Left lung (tissue), 10 donors: ENCODE data around the gene PAXX. TPM values are rescaled to one million over a fixed set of nuclear protein-coding genes. Genes with fewer than 3 reads are reported as not detected.

Experiments used
- ATAC-seq: fragments of 200-7000 bp; cut with Tn5 transposase; one replicate; pipeline ENCODE4 v1.9.1; 2020; ENCODE audit warnings: moderate library complexity
- DNase-seq, 4 donors: peaks; one replicate each; pipeline ENCODE4 v3.0.0-alpha.2; 2013 to 2020
- H3K27ac ChIP-seq, 2 donors: fragments of 200-600 bp; sonication (generic) in 1 of 2; one replicate each; pipeline versions ENCODE4 v1.5.0 to v1.8.0; 2020 to 2021
- H3K27me3 ChIP-seq, 2 donors: fragments of 200-600 bp; sonication (generic) in 1 of 2; one replicate each; pipeline versions ENCODE4 v1.5.0 to v1.8.0; 2020 to 2021
- H3K36me3 ChIP-seq, 2 donors: fragments of 200-600 bp; sonication (generic) in 1 of 2; one replicate each; pipeline versions ENCODE4 v1.5.0 to v1.8.0; 2020 to 2021
- H3K4me1 ChIP-seq, 2 donors: fragments of 200-600 bp; one replicate each; pipeline ENCODE4 v1.8.0; 2021
- H3K4me3 ChIP-seq, 2 donors: fragments of 200-600 bp; sonication (generic) in 1 of 2; one replicate each; pipeline versions ENCODE4 v1.5.0 to v1.8.0; 2020 to 2021; ENCODE audit warnings: mild to moderate bottlenecking in 1 of 2
- H3K9me3 ChIP-seq, 2 donors: fragments of 200-600 bp; sonication (generic) in 1 of 2; one replicate each; pipeline versions ENCODE4 v1.5.0 to v1.8.0; 2020 to 2021
- intact Hi-C, 2 donors: fragments of 100-400 bp; cut with DNase I; formaldehyde crosslinking; loops; one replicate each; pipeline versions ENCODE4 v1.11.2 to v1.14.2; 2022
- polyA plus RNA-seq, 6 donors: library from polyadenylated mRNA; unstranded; fragments of 120-200 nt; gene quantifications; one replicate each; pipeline ENCODE4 v1.2.1, GENCODE V29; 2013; ENCODE audit not compliant: insufficient read length in 6 of 6
- total RNA-seq, 2 donors: library from RNA; stranded (reverse); fragmentation: NEBNext Ultra II Directional; extraction: Animal tissue kit (Norgen Biotek cat#: 25700); gene quantifications; one replicate each; pipeline ENCODE4 v1.2.1, GENCODE V29; 2021
- TF ChIP-seq, protein P1 (sequence below), 2 donors: fragments of 200-600 bp; sonication (generic) in 1 of 2; IDR thresholded peaks; one replicate each; pipeline versions ENCODE4 v1.5.0 to v1.8.0; 2021; ENCODE audit warnings: antibody characterized with exemption in 2 of 2
- donor health status: DM: no; HTN: yes; CAD: no.
- donor health status: DM: no; HTN: no; CAD: no.

Gene PAXX
- total and polyA plus RNA-seq, 8 donors, result 28.1 to 56.6 (median 34.2) TPM

DNA sequence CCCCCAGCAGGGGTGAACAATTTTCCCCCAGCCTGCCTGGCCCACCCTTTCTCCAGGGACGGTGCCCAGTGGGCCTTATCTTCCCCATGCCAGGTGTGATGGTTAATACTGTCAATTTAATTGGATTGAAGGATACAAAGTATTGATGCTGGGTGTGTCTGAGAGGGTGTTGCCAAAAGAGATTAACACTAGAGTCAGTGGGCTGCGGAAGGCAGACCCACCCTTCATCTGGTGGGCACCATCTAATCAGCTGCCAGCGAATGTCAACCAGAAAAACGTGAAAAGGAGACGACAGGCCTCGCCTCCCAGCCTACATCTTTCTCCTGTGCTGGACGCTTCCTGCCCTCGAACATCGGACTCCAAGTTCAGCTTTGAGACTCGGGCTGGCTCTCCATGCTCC lies 45.3 kb downstream of the PAXX start:
- TF ChIP-seq, protein P1, sequence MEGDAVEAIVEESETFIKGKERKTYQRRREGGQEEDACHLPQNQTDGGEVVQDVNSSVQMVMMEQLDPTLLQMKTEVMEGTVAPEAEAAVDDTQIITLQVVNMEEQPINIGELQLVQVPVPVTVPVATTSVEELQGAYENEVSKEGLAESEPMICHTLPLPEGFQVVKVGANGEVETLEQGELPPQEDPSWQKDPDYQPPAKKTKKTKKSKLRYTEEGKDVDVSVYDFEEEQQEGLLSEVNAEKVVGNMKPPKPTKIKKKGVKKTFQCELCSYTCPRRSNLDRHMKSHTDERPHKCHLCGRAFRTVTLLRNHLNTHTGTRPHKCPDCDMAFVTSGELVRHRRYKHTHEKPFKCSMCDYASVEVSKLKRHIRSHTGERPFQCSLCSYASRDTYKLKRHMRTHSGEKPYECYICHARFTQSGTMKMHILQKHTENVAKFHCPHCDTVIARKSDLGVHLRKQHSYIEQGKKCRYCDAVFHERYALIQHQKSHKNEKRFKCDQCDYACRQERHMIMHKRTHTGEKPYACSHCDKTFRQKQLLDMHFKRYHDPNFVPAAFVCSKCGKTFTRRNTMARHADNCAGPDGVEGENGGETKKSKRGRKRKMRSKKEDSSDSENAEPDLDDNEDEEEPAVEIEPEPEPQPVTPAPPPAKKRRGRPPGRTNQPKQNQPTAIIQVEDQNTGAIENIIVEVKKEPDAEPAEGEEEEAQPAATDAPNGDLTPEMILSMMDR (IDR thresholded peaks at IDR 0.05), result no peak
- ATAC-seq, result no peak
- intact Hi-C loops, result no loop called here

DNA sequence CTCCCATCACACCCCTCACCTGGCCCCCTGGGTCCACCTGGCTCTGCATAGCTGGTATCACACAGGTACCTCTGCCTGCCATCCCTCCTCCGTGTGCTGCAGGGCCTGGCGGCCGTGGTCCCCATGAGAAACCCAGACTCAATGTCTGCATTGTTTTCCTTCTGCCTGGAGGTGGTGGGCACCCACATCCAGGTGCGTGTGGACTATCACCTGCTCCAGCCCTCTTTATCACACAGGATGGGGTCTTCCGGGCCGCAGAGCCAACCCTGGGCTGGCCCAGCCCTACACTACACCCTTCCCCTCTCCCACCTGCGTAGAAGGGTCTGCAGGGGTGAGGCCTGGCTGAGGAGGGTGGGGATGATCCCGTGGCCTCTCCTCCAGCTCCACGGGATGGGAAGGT lies 46.7 kb downstream of the PAXX start:
- Histone ChIP-seq H3K36me3 (peaks cover 0 to 37% of the 10 kb centered on the region in 2 donors), H3K9me3 (no peaks in the 10 kb centered on the region), H3K4me1 (peaks cover 12 to 37% of the 10 kb centered on the region in 2 donors), H3K4me3 (no peak overlapping the region), H3K27ac (no peak overlapping the region), H3K27me3 (peaks cover 0 to 13% of the 10 kb centered on the region in 2 donors)
- intact Hi-C loops, result no loop called here
- TF ChIP-seq, protein P1 (IDR thresholded peaks at IDR 0.05), result no peak
- no peak for DNase-seq
- ATAC-seq, result no peak

More for the DNA sequence above, 45.3 kb downstream of the PAXX start:
- Histone ChIP-seq H3K27ac (no peak overlapping the region), H3K36me3 (peaks cover 0 to 37% of the 10 kb centered on the region in 2 donors), H3K9me3 (no peaks in the 10 kb centered on the region), H3K27me3 (no peaks in the 10 kb centered on the region), H3K4me1 (peaks cover 8 to 46% of the 10 kb centered on the region in 2 donors), H3K4me3 (no peak overlapping the region)
- DNase-seq, result no peak

GRCh38 chr9:137039611-137040366 lies 47.6 kb downstream of the PAXX start:
- Histone ChIP-seq H3K27me3 (peaks cover 0 to 21% of the 10 kb centered on the region in 2 donors), H3K4me1 (peaks cover 13 to 38% of the 10 kb centered on the region in 2 donors), H3K9me3 (no peaks in the 10 kb centered on the region), H3K27ac (no peak overlapping the region), H3K36me3 (peaks cover 0 to 37% of the 10 kb centered on the region in 2 donors), H3K4me3 (no peak overlapping the region)
- TF ChIP-seq, protein P1 (IDR thresholded peaks at IDR 0.05), result no peak
- ATAC-seq, result no peak
- DNase-seq, result no peak
- intact Hi-C loops, result no loop called here

DNA sequence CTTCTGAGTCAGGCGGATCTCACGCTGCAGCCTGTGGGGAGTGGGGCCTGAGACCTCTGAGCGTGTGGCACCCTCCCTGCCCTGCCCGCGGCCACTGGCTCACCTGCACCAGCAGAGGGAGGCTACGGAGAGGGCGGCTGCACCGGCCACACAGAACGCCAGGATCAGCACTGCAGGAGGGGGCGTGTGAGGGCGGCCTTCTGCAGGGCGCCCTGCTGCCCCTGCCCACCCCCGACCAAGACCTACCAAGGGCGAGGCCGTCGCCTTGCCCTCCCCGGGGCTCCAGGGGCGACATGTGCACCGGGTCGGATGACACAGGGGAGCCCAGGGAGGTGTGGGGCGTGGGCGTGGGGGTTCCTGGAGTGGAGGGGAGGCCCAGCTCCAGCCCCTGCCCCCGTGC lies 48.3 kb downstream of the PAXX start:
- intact Hi-C loops, result no loop called here
- Histone ChIP-seq H3K27ac (peak overlapping the region in 1 of 2 donors; percentile 48), H3K27me3 (peaks cover 0 to 29% of the 10 kb centered on the region in 2 donors), H3K4me3 (peak overlapping the region in 1 of 2 donors; percentile 53), H3K9me3 (no peaks in the 10 kb centered on the region), H3K4me1 (peaks cover 15 to 38% of the 10 kb centered on the region in 2 donors), H3K36me3 (peaks cover 0 to 37% of the 10 kb centered on the region in 2 donors)
- ATAC-seq, result no peak
- DNase-seq, result no peak
- TF ChIP-seq, protein P1 (IDR thresholded peaks at IDR 0.05), result no peak

- H3K9me3 ChIP-seq, result no peaks in the 10 kb centered on the region
- peak overlapping the region in 1 of 2 donors; percentile 53 for H3K4me3 ChIP-seq
- H3K27ac ChIP-seq, result peak overlapping the region in 1 of 2 donors; percentile 48
- intact Hi-C loops, result no loop called here
- ATAC-seq, result no peak
- H3K36me3 ChIP-seq, result peaks cover 0 to 37% of the 10 kb centered on the region in 2 donors
- H3K27me3 ChIP-seq, result peaks cover 0 to 35% of the 10 kb centered on the region in 2 donors
- H3K4me1 ChIP-seq, result peaks cover 16 to 39% of the 10 kb centered on the region in 2 donors
- TF ChIP-seq, protein P1 (IDR thresholded peaks at IDR 0.05), result no peak
- no peak for DNase-seq
These were observed 48.9 kb downstream of the PAXX start for GRCh38 chr9:137041124-137041523.
